ENCODE measurements around the gene DAAM1. TPM values are rescaled to one million over a fixed set of nuclear protein-coding genes. Genes with fewer than 3 reads are reported as not detected.

DAAM1 gene
- polyA plus RNA-seq, 2 of the 4 experiments (the other 2 are of a cell fraction): 6.8 to 10.8 TPM

DNA sequence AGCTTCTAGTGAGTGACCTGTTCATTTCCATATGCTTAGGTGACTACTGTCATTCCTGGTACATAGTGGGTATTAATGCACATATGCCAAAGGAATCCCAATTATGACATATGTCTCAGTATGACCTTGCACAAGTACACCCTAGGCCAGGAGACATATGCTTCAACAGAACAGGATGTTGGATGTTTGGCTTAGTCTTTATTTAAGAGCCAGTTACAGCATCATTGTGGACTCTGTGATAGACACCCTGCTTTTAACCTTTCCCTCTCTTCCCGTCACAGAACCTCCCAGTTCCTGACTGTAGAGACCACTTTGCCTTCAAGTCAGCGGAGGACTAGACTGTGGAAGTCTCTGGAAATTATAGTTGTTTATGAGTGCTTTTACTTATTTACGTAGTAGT is 72.9 kb downstream of the DAAM1 start:
- no peak for FAIRE-seq
- Histone ChIP-seq H3K4me2 (no peak overlapping the region), H3K27ac (no peak overlapping the region), H3K9me3 (no peaks in the 10 kb centered on the region), H3K4me3 (no peak overlapping the region), H3K4me1 (0 out of 3 replicates have a peak, but pooled peaks cover 3% of the 10 kb centered on the region)
- CTCF ChIA-PET: no interaction called here
- WGBS (ENCODE audit: missing lambda C conversion rate): 82% methylated on average over 3 of the region's 3 CpGs
- no peak for DNase-seq (ENCODE audit: low read depth in 1 of 2, low spot score in 1 of 2)
- TF ChIP-seq REST (IDR thresholded peaks at IDR 0.05): no peak
- TF ChIP-seq E2F6 (IDR thresholded peaks at IDR 0.05; ENCODE audit: borderline replicate concordance, low read depth): no peak
- no peak for TF ChIP-seq KDM1A (IDR thresholded peaks at IDR 0.05; ENCODE audit: low read depth)
- no peak for TF ChIP-seq HEYL (CRISPR knock-in tag; IDR thresholded peaks at IDR 0.05)
- TF ChIP-seq BCL3 (IDR thresholded peaks at IDR 0.05): no peak
- no peak for TF ChIP-seq JUNB (IDR thresholded peaks at IDR 0.05)
- TF ChIP-seq EHMT2 (IDR thresholded peaks at IDR 0.05; ENCODE audit: low read depth): no peak
- no peak for TF ChIP-seq CTCF (IDR thresholded peaks at IDR 0.05)
- TF ChIP-seq HDAC2 (IDR thresholded peaks at IDR 0.05): no peak
- TF ChIP-seq NPAS2 (CRISPR knock-in tag; IDR thresholded peaks at IDR 0.05; ENCODE audit: borderline replicate concordance): no peak
- no peak for TF ChIP-seq EHF (CRISPR knock-in tag; IDR thresholded peaks at IDR 0.05)
- TF ChIP-seq ELK1 (IDR thresholded peaks at IDR 0.05; ENCODE audit: low read depth, low read length): no peak
- TF ChIP-seq CBX2 (IDR thresholded peaks at IDR 0.05; ENCODE audit: borderline replicate concordance, low read depth): no peak
- TF ChIP-seq CEBPB (IDR thresholded peaks at IDR 0.05): no peak
- TF ChIP-seq CHD2 (IDR thresholded peaks at IDR 0.05; ENCODE audit: low read length, partially characterized antibody): no peak
- TF ChIP-seq RFX5 (IDR thresholded peaks at IDR 0.05): no peak
- TF ChIP-seq HES2 (IDR thresholded peaks at IDR 0.05): no peak
- TF ChIP-seq NFE2L2 (conservative IDR thresholded peaks at IDR 0.05; ENCODE audit: low read length): no peak
- no peak for TF ChIP-seq PHF8 (IDR thresholded peaks at IDR 0.05; ENCODE audit: borderline replicate concordance, low read depth)
- no peak for TF ChIP-seq POLR2AphosphoS2 (conservative IDR thresholded peaks at IDR 0.05; ENCODE audit: low read length)
- ATAC-seq: no peak
- POLR2A ChIA-PET: no interaction called here

Measured in A549 (cell line).